Measurements from ENCODE around the gene ANKRD50. TPM values are rescaled to one million over a fixed set of nuclear protein-coding genes. Genes with fewer than 3 reads are reported as not detected.

Gene ANKRD50
- total RNA-seq, 2 experiments from 2014 or later: 0.14 to 0.15 TPM

- Mint-ChIP-seq H3K4me1 (no peaks in the 10 kb centered on the region), H3K27ac (no peak overlapping the region)
- CTCF ChIA-PET: no interaction called here
These were observed 13.7 kb upstream of the ANKRD50 start for GRCh38 chr4:124726269-124726668.

GRCh38 chr4:124722071-124722470 is 9.5 kb upstream of the ANKRD50 start:
- Mint-ChIP-seq H3K9me3 (ENCODE audit: low read depth) (no peaks in the 10 kb centered on the region), H3K27me3 (no peaks in the 10 kb centered on the region), H3K4me3 (no peak overlapping the region), H3K27ac (no peak overlapping the region), H3K4me1 (no peaks in the 10 kb centered on the region), H3K36me3 (no peaks in the 10 kb centered on the region)
- ATAC-seq: no peak
- no peak for DNase-seq
- CTCF ChIA-PET: no interaction called here

More at GRCh38 chr4:124726269-124726668, 13.7 kb upstream of the ANKRD50 start:
- ATAC-seq (no peak), DNase-seq (no peak)
- Mint-ChIP-seq H3K27me3 (no peaks in the 10 kb centered on the region), H3K9me3 (ENCODE audit: low read depth) (no peaks in the 10 kb centered on the region), H3K36me3 (no peaks in the 10 kb centered on the region), H3K4me3 (no peak overlapping the region)

GRCh38 chr4:124717101-124717500 is 4.6 kb upstream of the ANKRD50 start:
- Mint-ChIP-seq H3K27me3 (peaks cover 11% of the 10 kb centered on the region), H3K4me3 (no peak overlapping the region), H3K36me3 (no peaks in the 10 kb centered on the region), H3K27ac (no peak overlapping the region), H3K4me1 (peaks cover 3% of the 10 kb centered on the region), H3K9me3 (ENCODE audit: low read depth) (no peaks in the 10 kb centered on the region)
- ATAC-seq (no peak), DNase-seq (no peak)
- CTCF ChIA-PET: no interaction called here

GRCh38 chr4:124713185-124713592 is 657 bp upstream of the ANKRD50 start:
- Mint-ChIP-seq H3K4me3 (peak overlapping the region; percentile 64), H3K27me3 (peaks cover 11% of the 10 kb centered on the region), H3K9me3 (ENCODE audit: low read depth) (no peaks in the 10 kb centered on the region), H3K36me3 (no peaks in the 10 kb centered on the region), H3K4me1 (peaks cover 3% of the 10 kb centered on the region), H3K27ac (no peak overlapping the region)
- ATAC-seq: no peak
- no peak for DNase-seq
- CTCF ChIA-PET: no interaction called here

- Mint-ChIP-seq H3K36me3 (no peaks in the 10 kb centered on the region), H3K27me3 (peaks cover 11% of the 10 kb centered on the region), H3K9me3 (ENCODE audit: low read depth) (no peaks in the 10 kb centered on the region), H3K27ac (no peak overlapping the region), H3K4me1 (peaks cover 3% of the 10 kb centered on the region), H3K4me3 (no peak overlapping the region)
- CTCF ChIA-PET: no interaction called here
- ATAC-seq: peak; percentile 32
- DNase-seq: no peak
These were observed 811 bp downstream of the ANKRD50 start for GRCh38 chr4:124711471-124712371.

GRCh38 chr4:124710911-124711310 is 1.6 kb downstream of the ANKRD50 start:
- Mint-ChIP-seq H3K27me3 (peaks cover 11% of the 10 kb centered on the region), H3K4me1 (peaks cover 3% of the 10 kb centered on the region), H3K27ac (no peak overlapping the region), H3K4me3 (no peak overlapping the region), H3K9me3 (ENCODE audit: low read depth) (no peaks in the 10 kb centered on the region), H3K36me3 (no peaks in the 10 kb centered on the region)
- no peak for ATAC-seq
- DNase-seq: no peak
- CTCF ChIA-PET: no interaction called here

GRCh38 chr4:124710015-124710741 is 2.4 kb downstream of the ANKRD50 start:
- ATAC-seq (no peak), DNase-seq (no peak)
- Mint-ChIP-seq H3K4me1 (peaks cover 3% of the 10 kb centered on the region), H3K27ac (no peak overlapping the region), H3K4me3 (no peak overlapping the region), H3K9me3 (ENCODE audit: low read depth) (no peaks in the 10 kb centered on the region), H3K36me3 (no peaks in the 10 kb centered on the region), H3K27me3 (peaks cover 11% of the 10 kb centered on the region)
- CTCF ChIA-PET: no interaction called here

GRCh38 chr4:124708517-124709300 is 3.8 kb downstream of the ANKRD50 start:
- Mint-ChIP-seq H3K27ac (no peak overlapping the region), H3K27me3 (peaks cover 10% of the 10 kb centered on the region), H3K4me3 (no peak overlapping the region), H3K4me1 (peaks cover 3% of the 10 kb centered on the region), H3K9me3 (ENCODE audit: low read depth) (no peaks in the 10 kb centered on the region), H3K36me3 (no peaks in the 10 kb centered on the region)
- CTCF ChIA-PET: no interaction called here
- DNase-seq (no peak), ATAC-seq (no peak)

GRCh38 chr4:124705393-124705792 is 7.1 kb downstream of the ANKRD50 start:
- Mint-ChIP-seq H3K27ac (no peak overlapping the region), H3K9me3 (ENCODE audit: low read depth) (no peaks in the 10 kb centered on the region), H3K4me1 (no peaks in the 10 kb centered on the region), H3K4me3 (no peak overlapping the region), H3K36me3 (no peaks in the 10 kb centered on the region), H3K27me3 (no peaks in the 10 kb centered on the region)
- DNase-seq (no peak), ATAC-seq (no peak)
- CTCF ChIA-PET: no interaction called here

GRCh38 chr4:124703154-124703553 is 9.4 kb downstream of the ANKRD50 start:
- ATAC-seq (no peak), DNase-seq (no peak)
- Mint-ChIP-seq H3K4me1 (no peaks in the 10 kb centered on the region), H3K27ac (no peak overlapping the region), H3K9me3 (ENCODE audit: low read depth) (no peaks in the 10 kb centered on the region), H3K36me3 (no peaks in the 10 kb centered on the region), H3K27me3 (no peaks in the 10 kb centered on the region), H3K4me3 (no peak overlapping the region)
- CTCF ChIA-PET: no interaction called here

- H3K36me3 Mint-ChIP-seq: no peaks in the 10 kb centered on the region
- CTCF ChIA-PET: no interaction called here
- DNase-seq (no peak), ATAC-seq (no peak)
- H3K4me3 Mint-ChIP-seq: no peak overlapping the region
- H3K27me3 Mint-ChIP-seq: no peaks in the 10 kb centered on the region
- no peak overlapping the region for H3K27ac Mint-ChIP-seq
- H3K4me1 Mint-ChIP-seq: no peaks in the 10 kb centered on the region
- H3K9me3 Mint-ChIP-seq (ENCODE audit: low read depth): no peaks in the 10 kb centered on the region
These were observed 15.1 kb downstream of the ANKRD50 start for GRCh38 chr4:124697441-124697840.

- no peaks in the 10 kb centered on the region for H3K4me1 Mint-ChIP-seq
- ATAC-seq (no peak), DNase-seq (no peak)
- no peaks in the 10 kb centered on the region for H3K27me3 Mint-ChIP-seq
- H3K36me3 Mint-ChIP-seq: no peaks in the 10 kb centered on the region
- no peak overlapping the region for H3K27ac Mint-ChIP-seq
- H3K4me3 Mint-ChIP-seq: no peak overlapping the region
- no peaks in the 10 kb centered on the region for H3K9me3 Mint-ChIP-seq (ENCODE audit: low read depth)
- CTCF ChIA-PET: no interaction called here
These were observed 16.4 kb downstream of the ANKRD50 start for GRCh38 chr4:124696182-124696581.

GRCh38 chr4:124694946-124695598 is 17.5 kb downstream of the ANKRD50 start:
- no peak overlapping the region for H3K4me3 Mint-ChIP-seq
- no peaks in the 10 kb centered on the region for H3K36me3 Mint-ChIP-seq
- ATAC-seq (no peak), DNase-seq (no peak)
- no peaks in the 10 kb centered on the region for H3K27me3 Mint-ChIP-seq
- CTCF ChIA-PET: no interaction called here
- no peak overlapping the region for H3K27ac Mint-ChIP-seq
- no peaks in the 10 kb centered on the region for H3K4me1 Mint-ChIP-seq
- peaks cover 3% of the 10 kb centered on the region for H3K9me3 Mint-ChIP-seq (ENCODE audit: low read depth)
